LNCaP clone FGC (cell line): ENCODE data around the gene PCSK6.
"Not testable (repeated sequence)": the region's sequence is repeated elsewhere in the genome, so short reads cannot be mapped to it uniquely, and the experiment has no call there.

ENCODE experiments used
- DNase-seq: peaks from one replicate; pipeline ENCODE4 v3.0.0-alpha.2; 2011; ENCODE audit warnings: low read depth
- H3K4me3 ChIP-seq: 2 replicates; pipeline ENCODE4 v1.5.1; 2011; ENCODE audit warnings: mild to moderate bottlenecking, low read depth, low read length, control low read depth
- CTCF ChIP-seq: IDR thresholded peaks from 2 replicates; pipeline ENCODE4 v1.5.1; 2012; ENCODE audit warnings: mild to moderate bottlenecking; ENCODE audit not compliant: control insufficient read depth, insufficient read depth; ENCODE audit errors: extremely low read depth

PCSK6 gene

GRCh38 chr15:101464999-101465669 is 24.4 kb downstream of the PCSK6 start:
- no peak for TF ChIP-seq CTCF
- DNase-seq: no peak
- no peak overlapping the region for H3K4me3 ChIP-seq

GRCh38 chr15:101464256-101464998 is 25.1 kb downstream of the PCSK6 start:
- no peak for DNase-seq
- no peak overlapping the region for H3K4me3 ChIP-seq
- no peak for TF ChIP-seq CTCF

- H3K4me3 ChIP-seq, DNase-seq: not testable (repeated sequence)
Observed at GRCh38 chr15:101463696-101464095, 25.8 kb downstream of the PCSK6 start.

GRCh38 chr15:101463270-101463669 is 26.2 kb downstream of the PCSK6 start:
- no peak for TF ChIP-seq CTCF
- no peak overlapping the region for H3K4me3 ChIP-seq
- DNase-seq: no peak

GRCh38 chr15:101461097-101461496 is 28.4 kb downstream of the PCSK6 start:
- DNase-seq: no peak
- H3K4me3 ChIP-seq: no peak overlapping the region
- TF ChIP-seq CTCF: no peak

GRCh38 chr15:101459579-101460300 is 29.8 kb downstream of the PCSK6 start:
- DNase-seq: no peak
- no peak overlapping the region for H3K4me3 ChIP-seq
- TF ChIP-seq CTCF: no peak

- no peak for DNase-seq
- TF ChIP-seq CTCF: no peak
- H3K4me3 ChIP-seq: no peak overlapping the region
Observed at GRCh38 chr15:101458908-101459578, 30.5 kb downstream of the PCSK6 start.
